Mesothelial cell of epicardium (in vitro differentiated cells): ENCODE data around the gene CTLA4. TPM values are rescaled to one million over a fixed set of nuclear protein-coding genes. Genes with fewer than 3 reads are reported as not detected.

Experiments
- DNase-seq, 2 experiments: peaks; one replicate each; pipeline ENCODE4 v3.0.0; 2021; ENCODE audit warnings: low spot score in 2 of 2; ENCODE audit not compliant: unreplicated experiment in 2 of 2
- H3K27ac Mint-ChIP-seq: 2 replicates; pipeline ENCODE4 v1.8.0; 2021; ENCODE audit warnings: mixed read lengths
- H3K27me3 Mint-ChIP-seq: 2 replicates; pipeline ENCODE4 v1.8.0; 2021; ENCODE audit warnings: low read depth, mixed read lengths
- H3K36me3 Mint-ChIP-seq: 2 replicates; pipeline ENCODE4 v1.8.0; 2021; ENCODE audit warnings: mixed read lengths
- H3K4me1 Mint-ChIP-seq: 2 replicates; pipeline ENCODE4 v1.8.0; 2021; ENCODE audit warnings: mixed read lengths
- H3K4me3 Mint-ChIP-seq: 2 replicates; pipeline ENCODE4 v1.8.0; 2021; ENCODE audit warnings: mild to moderate bottlenecking, moderate library complexity, mixed read lengths
- H3K9me3 Mint-ChIP-seq: 2 replicates; pipeline ENCODE4 v1.8.0; 2021; ENCODE audit warnings: mixed read lengths
- total RNA-seq: library from RNA; stranded (reverse); gene quantifications from 3 replicates; pipeline ENCODE4 v1.2.1, GENCODE V29; 2021
- TF ChIP-seq, protein P1 (sequence below): fragments of 200-600 bp; sonication (generic); IDR thresholded peaks from one replicate; pipeline ENCODE4 v1.5.0; 2021; ENCODE audit warnings: antibody characterized with exemption; ENCODE audit not compliant: unreplicated experiment

CTLA4 gene
- total RNA-seq, 1 donor from 2014 or later, result not detected

DNA sequence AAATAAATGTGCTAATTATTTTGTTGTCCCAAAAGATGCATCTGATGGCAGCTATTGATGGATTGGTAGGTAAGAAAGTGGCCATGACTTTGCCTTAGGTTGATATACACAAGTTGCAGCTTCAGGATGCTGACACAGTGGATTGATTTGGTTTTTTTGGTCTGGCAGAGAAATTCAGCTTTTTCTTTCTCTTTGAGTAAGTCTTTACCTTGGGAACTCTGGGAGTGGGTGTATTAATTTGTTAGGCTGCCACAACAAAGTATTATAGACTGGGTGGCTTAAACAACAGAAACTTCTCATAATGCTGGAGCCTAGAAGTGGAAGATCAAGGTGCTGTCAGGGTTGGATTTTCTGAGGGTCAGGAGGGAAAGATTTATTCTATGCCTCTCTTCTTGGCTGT is 49.2 kb downstream of the CTLA4 start:
- H3K4me3 Mint-ChIP-seq, result no peak overlapping the region
- H3K36me3 Mint-ChIP-seq, result no peaks in the 10 kb centered on the region
- no peaks in the 10 kb centered on the region for H3K9me3 Mint-ChIP-seq
- DNase-seq, result no peak
- TF ChIP-seq, protein P1, sequence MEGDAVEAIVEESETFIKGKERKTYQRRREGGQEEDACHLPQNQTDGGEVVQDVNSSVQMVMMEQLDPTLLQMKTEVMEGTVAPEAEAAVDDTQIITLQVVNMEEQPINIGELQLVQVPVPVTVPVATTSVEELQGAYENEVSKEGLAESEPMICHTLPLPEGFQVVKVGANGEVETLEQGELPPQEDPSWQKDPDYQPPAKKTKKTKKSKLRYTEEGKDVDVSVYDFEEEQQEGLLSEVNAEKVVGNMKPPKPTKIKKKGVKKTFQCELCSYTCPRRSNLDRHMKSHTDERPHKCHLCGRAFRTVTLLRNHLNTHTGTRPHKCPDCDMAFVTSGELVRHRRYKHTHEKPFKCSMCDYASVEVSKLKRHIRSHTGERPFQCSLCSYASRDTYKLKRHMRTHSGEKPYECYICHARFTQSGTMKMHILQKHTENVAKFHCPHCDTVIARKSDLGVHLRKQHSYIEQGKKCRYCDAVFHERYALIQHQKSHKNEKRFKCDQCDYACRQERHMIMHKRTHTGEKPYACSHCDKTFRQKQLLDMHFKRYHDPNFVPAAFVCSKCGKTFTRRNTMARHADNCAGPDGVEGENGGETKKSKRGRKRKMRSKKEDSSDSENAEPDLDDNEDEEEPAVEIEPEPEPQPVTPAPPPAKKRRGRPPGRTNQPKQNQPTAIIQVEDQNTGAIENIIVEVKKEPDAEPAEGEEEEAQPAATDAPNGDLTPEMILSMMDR, result no peak
- H3K4me1 Mint-ChIP-seq, result no peaks in the 10 kb centered on the region
- H3K27ac Mint-ChIP-seq, result no peak overlapping the region
- H3K27me3 Mint-ChIP-seq, result no peaks in the 10 kb centered on the region

- no peaks in the 10 kb centered on the region for H3K36me3 Mint-ChIP-seq
- H3K9me3 Mint-ChIP-seq, result no peaks in the 10 kb centered on the region
- no peak overlapping the region for H3K27ac Mint-ChIP-seq
- TF ChIP-seq, protein P1, result no peak
- no peaks in the 10 kb centered on the region for H3K27me3 Mint-ChIP-seq
- no peak overlapping the region for H3K4me3 Mint-ChIP-seq
- no peaks in the 10 kb centered on the region for H3K4me1 Mint-ChIP-seq
- DNase-seq, result no peak
These were observed 50.7 kb downstream of the CTLA4 start for GRCh38 chr2:203918264-203918663.

DNA sequence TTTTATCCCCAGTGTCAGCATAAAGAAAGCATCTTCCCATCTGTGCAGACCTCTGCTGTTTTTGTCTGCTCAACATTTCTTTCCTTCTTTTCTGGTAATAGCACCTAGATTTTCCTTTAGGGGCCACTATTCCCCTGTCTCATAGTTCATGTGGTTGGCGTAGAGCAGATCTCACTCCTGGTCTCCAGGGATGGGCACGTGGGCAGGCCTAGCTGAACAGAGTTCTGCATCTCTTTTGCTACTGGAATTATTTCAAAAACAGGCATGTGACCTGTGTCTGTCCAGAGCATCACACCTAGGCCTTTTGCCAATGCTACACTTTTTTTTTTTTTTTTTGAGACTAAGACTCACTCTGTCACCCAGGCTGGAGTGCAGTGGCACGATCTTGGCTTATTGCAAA is 51.3 kb downstream of the CTLA4 start:
- H3K9me3 Mint-ChIP-seq, result no peaks in the 10 kb centered on the region
- no peaks in the 10 kb centered on the region for H3K4me1 Mint-ChIP-seq
- TF ChIP-seq, protein P1, result no peak
- H3K4me3 Mint-ChIP-seq, result no peak overlapping the region
- no peaks in the 10 kb centered on the region for H3K36me3 Mint-ChIP-seq
- H3K27me3 Mint-ChIP-seq, result no peaks in the 10 kb centered on the region
- H3K27ac Mint-ChIP-seq, result peak overlapping the region; percentile 53
- DNase-seq, result no peak

Other genes with a start within 250 kb of the CTLA4 start
- gene CD28, start 161.1 kb upstream of the CTLA4 start, total RNA-seq, result not detected in 3 replicates
- not detected in 3 replicates for gene ICOS, start 69.0 kb downstream of the CTLA4 start, total RNA-seq